ENCODE results near the gene KRTCAP2. TPM values are rescaled to one million over a fixed set of nuclear protein-coding genes. Genes with fewer than 3 reads are reported as not detected.
A peak's percentile ranks its signal among the peaks of the same experiment; 100 is the strongest.
"Not testable (repeated sequence)": the region's sequence is repeated elsewhere in the genome, so short reads cannot be mapped to it uniquely, and the experiment has no call there.

Gene KRTCAP2
- total RNA-seq, 2 experiments from 2014 or later, result 124 to 125 TPM

DNA sequence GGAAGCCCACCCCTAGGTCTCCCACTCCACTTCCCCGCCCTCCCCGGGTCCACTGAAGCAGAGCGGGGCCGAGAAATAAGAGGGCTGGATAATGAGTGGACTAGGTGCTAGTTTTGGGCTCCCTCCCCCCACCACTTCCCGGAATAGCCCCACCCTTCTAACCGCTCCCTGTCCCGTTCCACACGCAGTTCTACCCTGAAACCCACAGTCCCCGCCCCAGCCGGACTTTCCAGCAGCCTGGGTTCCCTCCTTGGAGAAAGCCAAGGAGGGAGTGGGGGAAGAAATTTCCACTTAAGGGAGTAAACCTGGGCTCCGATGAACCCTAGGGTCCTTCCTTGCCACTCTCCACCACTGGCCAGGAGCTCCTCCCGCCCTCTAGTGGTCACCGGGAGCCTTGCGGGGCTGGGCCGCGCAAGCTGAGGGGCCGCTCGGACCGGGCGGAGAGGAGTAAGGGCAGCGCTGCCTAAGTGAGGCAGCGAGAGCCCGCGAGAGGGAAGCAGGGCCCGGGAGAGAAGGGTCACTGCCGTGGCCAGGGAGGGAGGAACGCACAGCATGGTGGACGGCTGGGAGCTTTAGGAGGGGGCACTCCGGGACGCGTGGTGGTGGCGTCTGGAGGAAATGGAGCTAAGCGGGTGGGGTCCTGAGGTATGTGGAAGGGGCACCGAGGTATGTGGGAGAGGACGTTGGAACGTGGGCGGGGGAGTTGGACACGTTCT, 20.3 kb upstream of the KRTCAP2 start:
- ChIA-PET CTCF (interaction anchor here (0.8 to 7.5 kb wide), 27 partner anchors 11 to 220 kb away, joined by 3 to 175 read pairs (median 4); partner anchors contain the start of genes KRTCAP2, MTX1, SLC50A1 and THBS3), POLR2A (interaction anchor here (0.6 to 5.8 kb wide), 20 partner anchors 9 to 666 kb away, joined by 3 to 57 read pairs (median 4); partner anchors contain the start of genes KRTCAP2, MTX1, SYT11 and THBS3)
- intact Hi-C loops (cut with micrococcal nuclease), result no loop called here

DNA sequence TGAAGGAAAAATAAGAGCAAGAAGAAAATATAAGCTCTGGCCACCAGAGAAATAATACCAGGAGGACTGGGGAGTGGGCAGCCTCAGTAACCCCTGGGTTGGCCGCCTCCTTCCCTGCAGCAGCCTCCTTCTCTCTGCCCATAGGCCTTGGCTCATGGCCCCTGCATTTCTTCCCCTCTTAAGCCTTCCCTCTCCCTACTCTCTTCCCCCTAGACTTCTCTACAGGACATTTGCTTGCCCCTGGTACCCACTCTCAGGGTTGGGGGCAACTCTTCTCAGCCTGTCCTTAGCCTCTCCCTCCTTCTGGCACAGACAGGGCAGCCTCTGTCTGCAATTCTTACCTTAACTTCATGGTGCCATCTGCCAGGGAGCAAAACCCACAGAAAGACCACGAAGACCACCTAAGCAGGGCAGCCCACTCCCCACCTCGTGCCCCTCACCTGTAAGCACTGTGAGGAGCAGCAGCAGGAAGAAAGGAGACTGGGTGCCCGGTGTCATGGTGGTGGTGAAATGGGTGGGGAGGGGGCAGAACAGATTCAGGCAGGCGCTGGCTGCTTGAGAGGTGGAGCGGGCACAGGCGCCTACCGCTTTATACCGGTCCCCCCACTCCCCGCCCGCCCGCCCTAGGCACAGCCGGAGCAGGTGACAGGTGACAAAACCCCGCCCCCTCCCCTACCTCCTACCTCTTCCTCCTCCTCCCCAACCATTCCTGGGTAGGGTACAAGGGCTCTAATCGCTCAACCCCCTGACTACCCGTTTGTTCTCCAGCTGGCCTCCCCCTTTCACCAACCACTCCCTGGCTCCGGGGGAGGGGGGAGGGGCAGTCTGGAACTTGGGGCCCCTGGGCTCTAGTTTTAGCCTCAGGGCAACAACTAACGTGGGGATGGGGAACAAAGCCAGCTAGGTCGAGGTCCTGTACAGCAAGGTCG, 19.5 kb upstream of the KRTCAP2 start:
- H3K27me3 Mint-ChIP-seq, result no peaks in the 10 kb centered on the region
- TF ChIP-seq, protein P1, sequence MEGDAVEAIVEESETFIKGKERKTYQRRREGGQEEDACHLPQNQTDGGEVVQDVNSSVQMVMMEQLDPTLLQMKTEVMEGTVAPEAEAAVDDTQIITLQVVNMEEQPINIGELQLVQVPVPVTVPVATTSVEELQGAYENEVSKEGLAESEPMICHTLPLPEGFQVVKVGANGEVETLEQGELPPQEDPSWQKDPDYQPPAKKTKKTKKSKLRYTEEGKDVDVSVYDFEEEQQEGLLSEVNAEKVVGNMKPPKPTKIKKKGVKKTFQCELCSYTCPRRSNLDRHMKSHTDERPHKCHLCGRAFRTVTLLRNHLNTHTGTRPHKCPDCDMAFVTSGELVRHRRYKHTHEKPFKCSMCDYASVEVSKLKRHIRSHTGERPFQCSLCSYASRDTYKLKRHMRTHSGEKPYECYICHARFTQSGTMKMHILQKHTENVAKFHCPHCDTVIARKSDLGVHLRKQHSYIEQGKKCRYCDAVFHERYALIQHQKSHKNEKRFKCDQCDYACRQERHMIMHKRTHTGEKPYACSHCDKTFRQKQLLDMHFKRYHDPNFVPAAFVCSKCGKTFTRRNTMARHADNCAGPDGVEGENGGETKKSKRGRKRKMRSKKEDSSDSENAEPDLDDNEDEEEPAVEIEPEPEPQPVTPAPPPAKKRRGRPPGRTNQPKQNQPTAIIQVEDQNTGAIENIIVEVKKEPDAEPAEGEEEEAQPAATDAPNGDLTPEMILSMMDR (IDR thresholded peaks at IDR 0.05), result no peak
- peak; percentile 6 for ATAC-seq
- H3K4me1 Mint-ChIP-seq (ENCODE audit: low read depth), result peaks cover 28% of the 10 kb centered on the region
- no peaks in the 10 kb centered on the region for H3K9me3 Mint-ChIP-seq
- POLR2A ChIA-PET, result interaction anchor here (0.6 to 5.8 kb wide), 13 partner anchors 8 to 130 kb away, joined by 3 to 57 read pairs (median 3); partner anchors contain the start of genes KRTCAP2, MTX1, THBS3 and TRIM46
- no peaks in the 10 kb centered on the region for H3K36me3 Mint-ChIP-seq (ENCODE audit: low read depth)
- peak overlapping the region; percentile 99 for H3K27ac Mint-ChIP-seq
- DNase-seq, result peak; percentile 68
- CTCF ChIA-PET, result interaction anchor here (0.8 to 7.5 kb wide), 17 partner anchors 11 to 174 kb away, joined by 3 to 175 read pairs (median 7); partner anchors contain the start of genes KRTCAP2, MTX1, SLC50A1 and THBS3
- intact Hi-C loops (cut with micrococcal nuclease), result no loop called here
- peak overlapping the region; percentile 90 for H3K4me3 Mint-ChIP-seq

More for the DNA sequence above, 20.3 kb upstream of the KRTCAP2 start:
- Mint-ChIP-seq H3K36me3 (ENCODE audit: low read depth) (no peaks in the 10 kb centered on the region), H3K27ac (peak overlapping the region; percentile 99), H3K4me1 (ENCODE audit: low read depth) (peaks cover 28% of the 10 kb centered on the region), H3K27me3 (no peaks in the 10 kb centered on the region), H3K4me3 (peak overlapping the region; percentile 90), H3K9me3 (no peaks in the 10 kb centered on the region)
- DNase-seq, result peak; percentile 84
- ATAC-seq, result peak; percentile 62
- TF ChIP-seq, protein P1 (IDR thresholded peaks at IDR 0.05), result peak; percentile 98

DNA sequence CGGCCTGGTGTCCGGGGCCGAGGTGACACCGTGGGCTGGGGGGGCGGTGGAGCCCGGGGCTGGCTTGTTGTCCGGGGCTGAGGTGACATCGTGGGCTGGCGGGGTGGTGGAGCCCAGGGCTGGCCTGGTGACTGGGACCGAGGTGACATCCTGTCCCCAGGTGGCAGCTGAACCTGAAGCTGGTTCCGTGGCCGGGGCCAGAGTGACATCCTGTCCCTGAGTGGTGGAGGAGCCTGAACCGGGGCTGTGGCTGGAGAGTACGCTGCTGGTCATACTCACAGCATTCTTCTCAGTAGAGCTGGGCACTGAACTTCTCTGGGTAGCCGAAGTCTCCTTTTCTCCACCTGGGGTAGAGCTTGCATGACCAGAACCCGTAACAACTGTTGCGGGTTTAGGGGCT, 18.8 kb upstream of the KRTCAP2 start:
- intact Hi-C loops (cut with micrococcal nuclease), result no loop called here
- H3K27me3 Mint-ChIP-seq, result no peaks in the 10 kb centered on the region
- H3K9me3 Mint-ChIP-seq, result no peaks in the 10 kb centered on the region
- TF ChIP-seq, protein P1 (IDR thresholded peaks at IDR 0.05), result no peak
- peak overlapping the region; percentile 85 for H3K27ac Mint-ChIP-seq
- CTCF ChIA-PET, result interaction anchor here (5.2 to 7.5 kb wide), 2 partner anchors 16 to 17 kb away, joined by 61 to 175 read pairs; partner anchors contain the start of genes KRTCAP2, MTX1, THBS3 and TRIM46
- DNase-seq (peak; percentile 25), ATAC-seq (no peak)
- POLR2A ChIA-PET, result interaction anchor here (0.6 to 5.8 kb wide), 4 partner anchors 8 to 61 kb away, joined by 3 to 52 read pairs (median 6); partner anchors contain the start of genes MTX1 and THBS3
- H3K4me1 Mint-ChIP-seq (ENCODE audit: low read depth), result peaks cover 28% of the 10 kb centered on the region
- H3K36me3 Mint-ChIP-seq (ENCODE audit: low read depth), result no peaks in the 10 kb centered on the region
- H3K4me3 Mint-ChIP-seq, result no peak overlapping the region

DNA sequence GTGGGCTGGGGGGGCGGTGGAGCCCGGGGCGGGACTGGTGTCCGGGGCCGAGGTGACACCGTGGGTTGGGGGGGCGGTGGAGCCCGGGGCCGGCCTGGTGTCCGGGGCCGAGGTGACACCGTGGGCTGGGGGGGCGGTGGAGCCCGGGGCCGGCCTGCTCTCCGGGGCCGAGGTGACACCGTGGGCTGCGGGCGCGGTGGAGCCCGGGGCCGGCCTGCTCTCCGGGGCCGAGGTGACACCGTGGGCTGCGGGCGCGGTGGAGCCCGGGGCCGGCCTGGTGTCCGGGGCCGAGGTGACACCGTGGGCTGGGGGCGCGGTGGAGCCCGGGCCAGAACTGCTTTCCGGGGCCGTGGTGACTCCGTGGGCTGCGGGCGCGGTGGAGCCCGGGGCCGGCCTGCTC, 16.8 kb upstream of the KRTCAP2 start:
- peaks cover 20% of the 10 kb centered on the region for H3K4me1 Mint-ChIP-seq (ENCODE audit: low read depth)

DNA sequence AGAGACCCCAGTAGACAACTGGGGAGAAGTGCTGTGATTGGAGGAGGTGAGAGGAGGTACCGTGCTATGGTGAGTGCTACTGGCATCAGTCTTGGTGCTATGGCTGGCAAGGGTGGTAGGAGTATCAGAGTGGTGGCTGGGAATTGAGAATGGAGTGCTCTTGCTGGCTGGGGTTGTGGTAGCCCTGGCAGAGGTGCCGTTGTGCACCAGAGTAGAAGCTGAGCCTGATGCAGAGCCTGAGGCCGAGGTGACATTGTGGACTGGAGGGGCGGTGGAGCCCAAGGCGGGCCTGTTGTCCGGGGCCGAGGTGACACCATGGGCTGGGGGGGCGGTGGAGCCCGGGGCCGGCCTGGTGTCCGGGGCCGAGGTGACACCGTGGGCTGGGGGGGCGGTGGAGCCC, 15.2 kb upstream of the KRTCAP2 start:
- CTCF ChIA-PET, result no interaction called here
- Mint-ChIP-seq H3K9me3 (no peaks in the 10 kb centered on the region), H3K4me1 (ENCODE audit: low read depth) (peaks cover 14% of the 10 kb centered on the region), H3K27ac (peak overlapping the region; percentile 58), H3K27me3 (no peaks in the 10 kb centered on the region), H3K36me3 (ENCODE audit: low read depth) (no peaks in the 10 kb centered on the region), H3K4me3 (no peak overlapping the region)
- TF ChIP-seq, protein P1 (IDR thresholded peaks at IDR 0.05), result no peak
- intact Hi-C loops (cut with micrococcal nuclease), result no loop called here
- POLR2A ChIA-PET, result interaction anchor here (1.2 kb wide), 1 partner anchor 14 kb away, joined by 3 read pairs; the partner anchor contains the start of gene TRIM46
- ATAC-seq (no peak), DNase-seq (no peak)

More for the DNA sequence above, 16.8 kb upstream of the KRTCAP2 start:
- H3K36me3 Mint-ChIP-seq (ENCODE audit: low read depth); H3K9me3 Mint-ChIP-seq; H3K4me3 Mint-ChIP-seq; intact Hi-C loops (cut with micrococcal nuclease); H3K27ac Mint-ChIP-seq; ATAC-seq; CTCF ChIA-PET; POLR2A ChIA-PET; DNase-seq; H3K27me3 Mint-ChIP-seq: not testable (repeated sequence)

Measured in activated CD8-positive, alpha-beta T cell treated with anti-CD3 and anti-CD28 coated beads for 36 hours (primary cell).